ENCODE measurements around the gene CCNDBP1.

DNA sequence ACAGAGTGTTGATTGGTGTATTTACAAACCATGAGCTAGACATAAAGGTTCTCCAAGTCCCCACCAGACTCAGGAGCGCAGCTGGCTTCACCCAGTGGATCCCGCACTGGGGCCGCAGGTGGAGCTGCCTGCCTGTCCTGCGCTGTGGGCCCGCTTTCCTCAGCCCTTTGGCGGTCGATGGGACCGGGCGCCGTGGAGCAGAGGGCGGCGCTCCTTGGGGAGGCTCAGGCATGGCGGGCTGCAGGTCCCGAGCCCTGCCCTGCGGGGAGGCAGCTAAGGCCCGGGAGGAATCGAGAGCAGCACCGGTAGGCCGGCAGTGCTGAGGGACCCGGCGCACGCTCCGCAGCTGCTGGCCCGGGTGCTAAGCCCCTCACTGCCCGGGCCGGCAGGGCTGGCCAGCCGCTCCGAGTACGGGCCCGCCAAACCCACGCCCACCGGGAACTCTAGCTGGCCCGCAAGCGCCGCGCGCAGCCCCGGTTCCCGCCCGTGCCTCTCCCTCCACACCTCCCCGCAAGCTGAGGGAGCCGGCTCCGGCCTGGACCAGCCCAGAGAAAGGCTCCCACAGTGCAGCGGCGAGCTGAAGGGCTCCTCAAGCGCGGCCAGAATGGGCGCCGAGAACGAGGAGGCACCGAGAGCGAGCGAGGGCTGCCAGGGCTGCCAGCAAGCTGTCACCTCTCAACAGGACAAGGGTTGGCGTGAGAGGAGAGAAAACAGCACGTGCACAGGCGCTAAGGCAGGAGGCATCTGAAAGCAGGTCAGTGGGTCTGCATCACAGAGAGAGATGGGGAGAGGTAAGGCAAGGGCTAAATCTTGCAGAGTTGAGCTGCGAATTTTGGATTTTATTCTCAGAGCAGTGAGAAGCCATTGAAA, 41.5 kb downstream of the CCNDBP1 start:
- TF ChIP-seq POLR2A (IDR thresholded peaks at IDR 0.05) (no peak), CTCF (IDR thresholded peaks at IDR 0.05) (no peak)
